Subcutaneous abdominal adipose tissue (tissue), 5 donors: ENCODE data around the gene CLEC14A.

ENCODE experiments used
- H3K27ac ChIP-seq: one replicate; pipeline ENCODE4 v1.7.0; 2013; ENCODE audit warnings: low read depth, mild to moderate bottlenecking, inconsistent platforms, low read length, moderate library complexity
- H3K27me3 ChIP-seq, 5 donors: one replicate each; pipeline ENCODE4 v1.7.0; 2013; ENCODE audit warnings: low read length in 5 of 5, inconsistent platforms in 1 of 5; ENCODE audit not compliant: control insufficient read depth in 5 of 5, insufficient read depth in 4 of 5
- H3K36me3 ChIP-seq, 5 donors: one replicate each; pipeline ENCODE4 v1.7.0; 2013; ENCODE audit warnings: low read length in 5 of 5; ENCODE audit not compliant: control insufficient read depth in 5 of 5, insufficient read depth in 5 of 5
- H3K4me1 ChIP-seq, 5 donors: one replicate each; pipeline ENCODE4 v1.7.0; 2013; ENCODE audit warnings: low read length in 5 of 5, mild to moderate bottlenecking in 3 of 5, moderate library complexity in 1 of 5; ENCODE audit not compliant: control insufficient read depth in 5 of 5, insufficient read depth in 5 of 5
- H3K4me3 ChIP-seq, 5 donors: one replicate each; pipeline ENCODE4 v1.7.0; 2013; ENCODE audit warnings: low read length in 5 of 5, low read depth in 1 of 5
- H3K9ac ChIP-seq, 5 donors: one replicate each; pipeline ENCODE4 v1.7.0; 2013; ENCODE audit warnings: low read length in 5 of 5, mild to moderate bottlenecking in 4 of 5, moderate library complexity in 3 of 5
- H3K9me3 ChIP-seq, 5 donors: one replicate each; pipeline ENCODE4 v1.7.0; 2013; ENCODE audit warnings: low read length in 5 of 5; ENCODE audit not compliant: control insufficient read depth in 5 of 5
- donor health status: healthy.
- donor health status: healthy.
- donor health status: healthy.
- donor health status: healthy.
- donor health status: healthy.

CLEC14A gene

DNA sequence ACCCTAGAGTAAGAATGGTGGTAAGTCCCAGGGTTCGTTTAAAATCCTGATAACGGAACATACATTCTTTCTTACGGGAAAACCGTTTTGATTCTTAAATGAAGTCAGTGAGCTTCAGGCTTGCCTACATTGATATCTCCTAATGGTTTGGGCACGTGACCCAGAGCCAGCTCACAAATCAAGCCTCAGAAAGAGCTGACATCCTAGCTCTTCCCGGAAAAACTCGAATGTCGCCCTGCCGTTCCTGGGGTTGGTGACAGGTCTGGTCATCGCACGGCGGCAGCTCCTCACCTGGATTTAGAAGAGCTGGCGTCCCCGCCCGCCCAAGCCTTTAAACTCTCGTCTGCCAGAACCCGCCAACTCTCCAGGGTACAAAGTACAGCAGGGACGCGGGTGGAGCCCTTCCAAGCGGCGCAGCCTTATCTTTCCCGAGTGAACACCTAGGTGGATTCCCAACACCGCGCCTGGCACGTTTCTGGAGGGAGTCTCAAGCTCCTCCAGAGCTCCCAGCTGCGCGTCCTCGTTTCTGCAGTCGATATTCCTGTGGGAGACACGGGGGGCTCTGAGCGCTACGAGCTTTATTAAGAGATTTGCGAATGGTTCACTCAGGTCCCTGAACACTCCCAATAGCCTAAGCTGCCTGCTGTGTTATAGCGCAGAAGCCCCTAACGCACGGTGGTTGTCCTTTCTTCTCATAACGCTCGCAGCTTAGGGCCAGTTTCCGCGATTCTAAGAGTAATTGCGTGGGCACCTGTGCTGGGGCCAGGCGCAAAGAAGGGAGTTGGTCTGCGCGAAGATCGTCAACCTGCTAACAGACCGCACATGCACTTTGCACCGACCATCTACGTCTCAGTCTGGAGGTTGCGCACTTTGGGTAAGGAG is 47.9 kb downstream of the CLEC14A start, which contains the start of gene SSTR1:
TSS of gene SSTR1 (plus strand) at position 169 of the 882 bp plus-strand sequence. CDS start 1,486 bp downstream, outside the sequence.
- Histone ChIP-seq H3K27me3 (peaks cover 18 to 35% (median 29%) of the 10 kb centered on the region in 5 donors), H3K9ac (peak within 1 kb of the TSS in 1 of 5 donors; percentile 16), H3K4me3 (peak within 1 kb of the TSS; percentile 26 to 67 (median 58)), H3K9me3 (peaks cover 0 to 8% (median 4%) of the 10 kb centered on the region in 5 donors), H3K36me3 (no peaks in the 10 kb centered on the region), H3K27ac (no peak within 1 kb of the TSS), H3K4me1 (peaks cover 0 to 38% (median 27%) of the 10 kb centered on the region in 5 donors)

DNA sequence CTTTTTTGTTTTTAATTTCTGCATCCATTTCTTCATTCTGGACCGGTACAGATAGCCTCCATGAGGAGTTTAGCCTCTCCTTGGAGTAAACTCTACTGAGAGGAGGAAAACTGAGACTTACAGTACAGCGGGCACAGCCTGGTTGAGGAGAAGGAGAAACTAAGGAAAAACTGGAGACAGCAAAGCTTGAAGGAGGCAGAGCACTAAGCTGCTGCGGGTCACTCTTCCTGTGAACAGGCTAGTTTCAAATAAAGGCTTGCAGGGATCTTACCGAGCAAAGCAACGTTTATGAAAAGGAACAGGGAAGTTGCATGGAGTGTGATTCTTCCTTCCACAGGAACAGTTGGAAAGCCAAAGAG is 48.5 kb downstream of the CLEC14A start:
- Histone ChIP-seq H3K4me3 (peak overlapping the region in 3 of 5 donors; percentile 55 to 67 (median 60)), H3K27ac (no peak overlapping the region), H3K4me1 (peaks cover 0 to 38% (median 27%) of the 10 kb centered on the region in 5 donors), H3K36me3 (no peaks in the 10 kb centered on the region), H3K27me3 (peaks cover 18 to 34% (median 29%) of the 10 kb centered on the region in 5 donors), H3K9me3 (peaks cover 0 to 8% (median 4%) of the 10 kb centered on the region in 5 donors), H3K9ac (no peak overlapping the region)

DNA sequence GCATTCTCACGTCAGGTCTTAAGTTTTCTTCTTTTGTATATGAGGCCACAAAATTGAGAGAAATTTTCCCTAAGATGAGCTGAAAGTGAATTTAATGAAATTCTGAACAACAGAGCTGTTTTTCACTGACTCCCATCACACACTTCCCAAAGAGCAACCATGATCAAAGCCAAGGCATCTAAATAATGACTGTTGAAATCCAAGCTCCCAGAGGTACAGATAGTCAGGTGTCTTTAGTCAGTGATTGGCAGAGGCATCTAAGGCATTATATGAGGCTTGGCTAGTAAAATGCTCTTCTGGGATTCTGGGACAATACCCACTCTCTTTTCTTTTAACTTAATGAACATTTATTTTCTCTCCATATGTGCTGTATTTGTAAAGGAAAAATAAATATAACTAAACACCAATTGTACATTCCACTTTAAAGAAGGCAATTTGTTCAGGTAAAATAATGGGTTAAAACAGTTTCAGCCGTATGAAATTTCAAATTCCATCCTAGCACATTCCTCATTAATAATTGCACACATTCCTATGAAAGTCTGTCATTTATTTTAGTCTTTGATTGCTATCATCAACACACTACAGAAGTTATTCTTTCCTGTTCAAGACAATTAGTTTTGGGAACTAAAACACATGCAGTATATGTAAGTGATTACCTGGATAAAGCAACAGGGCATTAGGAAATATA is 49.1 kb downstream of the CLEC14A start:
- Histone ChIP-seq H3K27me3 (peaks cover 18 to 34% (median 29%) of the 10 kb centered on the region in 5 donors), H3K9ac (no peak overlapping the region), H3K27ac (no peak overlapping the region)

DNA sequence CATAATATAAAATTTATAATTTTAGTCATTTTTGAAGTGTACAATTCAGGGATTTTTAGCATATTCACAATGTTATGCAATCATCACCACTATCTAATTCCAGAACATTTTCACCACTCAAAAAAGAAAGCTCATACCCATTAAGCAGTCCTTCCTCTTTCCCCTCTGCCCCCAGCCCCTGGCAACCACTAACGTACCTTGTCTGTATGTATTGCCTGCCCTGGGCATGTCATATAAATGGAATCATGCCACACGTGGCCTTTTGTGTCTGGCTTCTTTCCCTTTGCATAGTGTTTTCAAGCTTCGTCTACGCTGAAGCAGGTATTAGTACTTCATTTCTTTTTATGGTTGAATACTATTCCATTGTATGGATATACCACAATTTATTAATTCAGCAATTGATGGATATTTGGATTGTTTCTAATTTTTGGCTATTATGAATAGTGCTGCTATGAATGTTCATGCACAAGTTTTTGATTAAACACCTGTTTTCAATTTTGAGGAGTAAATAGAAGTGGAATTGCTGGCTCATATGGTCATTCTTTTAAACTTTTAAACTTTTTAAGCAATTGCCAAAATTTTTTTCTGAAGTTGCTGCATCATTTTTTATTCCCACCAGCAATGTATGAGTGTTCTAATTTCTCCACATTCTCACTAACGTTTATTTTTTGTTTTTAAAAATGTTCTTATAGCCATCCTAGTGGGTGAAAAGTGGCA is 49.8 kb downstream of the CLEC14A start:
- peaks cover 0 to 33% (median 27%) of the 10 kb centered on the region in 5 donors for H3K4me1 ChIP-seq
- no peak overlapping the region for H3K27ac ChIP-seq
- no peaks in the 10 kb centered on the region for H3K36me3 ChIP-seq
- peaks cover 18 to 34% (median 29%) of the 10 kb centered on the region in 5 donors for H3K27me3 ChIP-seq
- H3K4me3 ChIP-seq = no peak overlapping the region
- H3K9ac ChIP-seq = no peak overlapping the region
- H3K9me3 ChIP-seq = peaks cover 0 to 8% (median 4%) of the 10 kb centered on the region in 5 donors

More for the DNA sequence above, 49.1 kb downstream of the CLEC14A start:
- no peak overlapping the region for H3K4me3 ChIP-seq
- H3K36me3 ChIP-seq = no peaks in the 10 kb centered on the region
- peaks cover 0 to 36% (median 27%) of the 10 kb centered on the region in 5 donors for H3K4me1 ChIP-seq
- H3K9me3 ChIP-seq = peaks cover 0 to 8% (median 4%) of the 10 kb centered on the region in 5 donors

DNA sequence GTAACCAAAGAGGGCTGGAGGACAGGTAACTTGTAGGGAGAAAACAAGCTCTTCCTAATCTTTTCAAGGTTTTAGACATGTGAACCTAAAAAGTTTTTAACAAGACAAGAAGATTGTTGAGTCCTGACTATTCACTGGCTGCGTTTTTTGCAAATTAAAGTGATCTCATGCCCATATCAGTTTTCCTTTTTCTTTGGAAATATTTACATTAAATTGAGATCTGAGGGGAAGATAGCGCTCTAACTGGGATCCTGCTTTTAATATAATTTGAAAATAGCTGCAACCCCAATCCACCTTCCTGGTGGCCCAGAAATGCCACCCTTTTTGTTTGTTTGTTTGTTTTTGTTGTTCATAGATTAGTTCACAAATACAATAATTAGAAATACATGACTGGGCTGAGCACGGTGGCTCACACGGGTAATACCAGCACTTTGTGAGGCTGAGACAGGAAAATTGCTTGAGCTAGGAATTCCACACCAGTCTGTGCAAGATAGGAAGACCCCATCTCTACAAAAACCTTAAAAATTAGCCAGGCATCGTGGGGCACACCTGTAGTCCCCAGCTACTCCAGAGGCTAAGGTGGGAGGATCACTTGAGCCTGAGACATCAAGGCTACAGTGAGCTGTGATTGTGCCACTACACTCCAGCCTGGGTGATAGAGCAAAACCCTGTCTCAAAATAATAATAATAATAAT is 50.6 kb downstream of the CLEC14A start:
- no peak overlapping the region for H3K4me3 ChIP-seq
- no peaks in the 10 kb centered on the region for H3K36me3 ChIP-seq
- H3K9ac ChIP-seq = no peak overlapping the region
- peaks cover 0 to 8% (median 4%) of the 10 kb centered on the region in 5 donors for H3K9me3 ChIP-seq
- H3K27ac ChIP-seq = no peak overlapping the region
- H3K4me1 ChIP-seq = peaks cover 0 to 28% (median 23%) of the 10 kb centered on the region in 5 donors
- H3K27me3 ChIP-seq = peaks cover 16 to 27% (median 25%) of the 10 kb centered on the region in 5 donors

DNA sequence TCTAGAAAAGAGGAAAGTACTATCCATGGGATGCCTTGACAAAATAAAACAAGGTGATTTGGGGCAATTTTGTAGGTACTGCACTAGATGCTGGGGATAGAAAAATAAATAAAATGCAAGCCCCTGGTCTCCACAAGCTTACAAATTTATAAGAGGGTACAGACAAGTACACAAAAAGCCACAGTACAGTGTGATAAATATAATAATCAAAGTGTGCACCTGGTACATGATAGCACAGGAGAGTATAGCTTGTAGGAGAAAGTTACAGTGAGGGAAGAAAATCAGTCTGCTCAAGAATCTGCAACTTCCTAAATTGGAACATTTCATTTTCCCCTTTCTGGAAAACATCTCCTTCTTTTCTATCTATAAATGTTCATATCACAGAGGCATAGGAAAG is 51.2 kb downstream of the CLEC14A start:
- H3K27me3 ChIP-seq = peaks cover 10 to 22% (median 19%) of the 10 kb centered on the region in 5 donors
- H3K9me3 ChIP-seq = peaks cover 0 to 8% (median 4%) of the 10 kb centered on the region in 5 donors
- H3K36me3 ChIP-seq = no peaks in the 10 kb centered on the region
- H3K9ac ChIP-seq = no peak overlapping the region
- no peak overlapping the region for H3K27ac ChIP-seq
- H3K4me1 ChIP-seq = peaks cover 0 to 23% (median 18%) of the 10 kb centered on the region in 5 donors
- no peak overlapping the region for H3K4me3 ChIP-seq
